ENCODE results near the gene FAM13A. TPM values are rescaled to one million over a fixed set of nuclear protein-coding genes. Genes with fewer than 3 reads are reported as not detected.

The FAM13A gene
- total RNA-seq, 1 donor from 2014 or later = 2.7 TPM

DNA sequence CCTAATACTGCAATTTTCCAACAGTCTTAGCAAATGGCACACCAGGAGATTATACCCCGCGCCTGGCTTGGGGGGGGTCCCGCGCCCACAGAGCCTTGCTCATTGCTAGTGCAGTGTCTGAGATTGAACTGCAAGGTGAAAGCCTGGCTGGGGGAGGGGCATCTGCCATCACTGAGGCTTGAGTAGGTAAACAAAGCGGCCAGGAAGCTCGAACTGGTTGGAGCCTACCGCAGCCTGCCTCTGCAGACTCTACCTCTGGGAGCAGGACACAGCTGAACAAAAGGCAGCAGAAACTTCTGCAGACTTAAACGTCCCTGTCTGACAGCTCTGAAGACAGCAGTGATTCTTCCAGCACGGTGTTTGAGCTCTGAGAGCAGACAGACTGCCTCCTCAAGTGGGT is 186.6 kb downstream of the FAM13A start:
- Mint-ChIP-seq H3K27me3 (peaks cover 25% of the 10 kb centered on the region), H3K27ac (no peak overlapping the region), H3K36me3 (ENCODE audit: low read depth) (no peaks in the 10 kb centered on the region), H3K4me1 (no peaks in the 10 kb centered on the region), H3K9me3 (no peaks in the 10 kb centered on the region), H3K4me3 (no peak overlapping the region)
- intact Hi-C loops (cut with micrococcal nuclease) = no loop called here
- ChIA-PET POLR2A (no interaction called here), CTCF (no interaction called here)
- TF ChIP-seq, protein P1, sequence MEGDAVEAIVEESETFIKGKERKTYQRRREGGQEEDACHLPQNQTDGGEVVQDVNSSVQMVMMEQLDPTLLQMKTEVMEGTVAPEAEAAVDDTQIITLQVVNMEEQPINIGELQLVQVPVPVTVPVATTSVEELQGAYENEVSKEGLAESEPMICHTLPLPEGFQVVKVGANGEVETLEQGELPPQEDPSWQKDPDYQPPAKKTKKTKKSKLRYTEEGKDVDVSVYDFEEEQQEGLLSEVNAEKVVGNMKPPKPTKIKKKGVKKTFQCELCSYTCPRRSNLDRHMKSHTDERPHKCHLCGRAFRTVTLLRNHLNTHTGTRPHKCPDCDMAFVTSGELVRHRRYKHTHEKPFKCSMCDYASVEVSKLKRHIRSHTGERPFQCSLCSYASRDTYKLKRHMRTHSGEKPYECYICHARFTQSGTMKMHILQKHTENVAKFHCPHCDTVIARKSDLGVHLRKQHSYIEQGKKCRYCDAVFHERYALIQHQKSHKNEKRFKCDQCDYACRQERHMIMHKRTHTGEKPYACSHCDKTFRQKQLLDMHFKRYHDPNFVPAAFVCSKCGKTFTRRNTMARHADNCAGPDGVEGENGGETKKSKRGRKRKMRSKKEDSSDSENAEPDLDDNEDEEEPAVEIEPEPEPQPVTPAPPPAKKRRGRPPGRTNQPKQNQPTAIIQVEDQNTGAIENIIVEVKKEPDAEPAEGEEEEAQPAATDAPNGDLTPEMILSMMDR (IDR thresholded peaks at IDR 0.05) = no peak
- DNase-seq = no peak
- ATAC-seq (ENCODE audit: low read depth) = no peak

GRCh38 chr4:88868510-88868909 is 188.5 kb downstream of the FAM13A start:
- Mint-ChIP-seq H3K36me3 (ENCODE audit: low read depth) (no peaks in the 10 kb centered on the region), H3K4me1 (no peaks in the 10 kb centered on the region), H3K4me3 (no peak overlapping the region), H3K9me3 (no peaks in the 10 kb centered on the region), H3K27me3 (peaks cover 25% of the 10 kb centered on the region), H3K27ac (no peak overlapping the region)
- CTCF ChIA-PET = no interaction called here
- TF ChIP-seq, protein P1 (IDR thresholded peaks at IDR 0.05) = no peak
- intact Hi-C loops (cut with micrococcal nuclease) = no loop called here
- ATAC-seq (ENCODE audit: low read depth) (no peak), DNase-seq (no peak)
- POLR2A ChIA-PET = no interaction called here

DNA sequence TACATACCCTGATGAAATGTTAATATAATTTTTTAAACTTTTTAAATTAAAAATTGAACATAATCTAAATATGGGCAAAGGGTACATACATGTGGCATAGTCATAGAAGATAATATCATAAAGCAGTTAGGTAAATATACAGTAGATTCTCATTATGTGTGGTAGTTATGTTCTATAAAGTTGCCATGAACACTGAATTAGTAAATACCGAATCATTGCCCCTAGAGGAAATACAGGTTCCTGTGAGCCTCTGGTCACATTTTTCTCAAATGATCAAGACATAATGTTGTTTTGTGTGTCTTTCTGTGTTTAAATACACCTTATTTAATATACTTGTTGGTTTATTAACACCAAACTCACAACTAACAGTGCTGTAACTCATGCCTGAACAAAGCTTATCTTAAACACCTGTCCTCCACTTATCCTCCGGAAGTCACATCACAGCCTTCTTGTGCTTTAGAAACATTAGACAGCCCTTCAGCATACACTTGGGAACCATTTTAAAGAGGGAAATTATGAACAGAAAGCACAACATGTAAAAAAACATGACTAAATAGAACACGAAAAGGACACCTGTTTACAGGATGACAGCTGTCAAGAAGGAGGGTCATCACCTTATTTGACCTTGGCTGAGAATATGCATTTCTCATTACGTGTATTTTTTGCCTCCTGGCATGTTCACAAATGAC is 190.0 kb downstream of the FAM13A start:
- ChIA-PET CTCF (no interaction called here), POLR2A (no interaction called here)
- DNase-seq (no peak), ATAC-seq (ENCODE audit: low read depth) (no peak)
- no peaks in the 10 kb centered on the region for H3K36me3 Mint-ChIP-seq (ENCODE audit: low read depth)
- no peaks in the 10 kb centered on the region for H3K9me3 Mint-ChIP-seq
- H3K27me3 Mint-ChIP-seq = peaks cover 16% of the 10 kb centered on the region
- H3K4me1 Mint-ChIP-seq = no peaks in the 10 kb centered on the region
- H3K27ac Mint-ChIP-seq = no peak overlapping the region
- no peak overlapping the region for H3K4me3 Mint-ChIP-seq
- TF ChIP-seq, protein P1 (IDR thresholded peaks at IDR 0.05) = no peak
- intact Hi-C loops (cut with micrococcal nuclease) = no loop called here

DNA sequence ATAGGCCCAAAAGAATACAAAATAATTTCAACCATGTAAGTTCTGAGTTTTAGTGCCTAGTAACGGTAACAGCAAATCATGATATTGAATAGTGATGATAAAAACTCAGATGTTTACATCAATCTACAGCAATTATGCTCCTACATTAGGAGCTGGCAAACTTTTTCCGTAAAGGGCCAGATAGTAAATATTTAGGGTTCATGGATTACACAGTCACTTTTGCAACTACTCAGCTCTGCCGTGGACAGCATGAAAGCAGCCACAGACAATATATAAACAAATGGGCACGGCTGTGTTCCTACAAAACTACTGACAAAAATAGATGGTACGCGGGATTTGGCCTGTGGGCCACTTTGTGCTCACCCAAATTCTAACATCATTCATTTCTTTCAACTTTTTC is 191.5 kb downstream of the FAM13A start:
- Mint-ChIP-seq H3K9me3 (no peaks in the 10 kb centered on the region), H3K27me3 (peaks cover 13% of the 10 kb centered on the region), H3K27ac (no peak overlapping the region), H3K4me3 (no peak overlapping the region), H3K4me1 (no peaks in the 10 kb centered on the region), H3K36me3 (ENCODE audit: low read depth) (no peaks in the 10 kb centered on the region)
- CTCF ChIA-PET = no interaction called here
- no peak for ATAC-seq (ENCODE audit: low read depth)
- TF ChIP-seq, protein P1 (IDR thresholded peaks at IDR 0.05) = no peak
- POLR2A ChIA-PET = no interaction called here
- no peak for DNase-seq
- intact Hi-C loops (cut with micrococcal nuclease) = no loop called here

DNA sequence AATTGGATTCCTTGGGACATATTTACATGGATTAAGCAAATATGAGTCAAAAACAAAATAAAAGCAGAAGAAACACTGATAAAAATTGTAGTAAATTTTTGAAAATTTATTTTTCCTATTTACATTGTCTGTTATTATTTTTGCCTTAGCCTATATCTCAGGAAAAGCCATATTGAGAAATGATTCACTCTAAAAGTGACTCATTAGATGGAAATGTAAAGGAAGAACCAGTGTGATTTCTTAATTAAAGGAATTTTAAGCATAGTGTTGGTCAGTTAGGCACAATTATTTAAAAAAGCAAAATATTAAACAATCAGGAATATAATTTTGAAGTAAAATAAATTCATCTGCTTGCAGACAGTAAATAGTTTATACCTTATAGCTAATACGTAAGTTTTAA is 191.9 kb downstream of the FAM13A start:
- DNase-seq = no peak
- CTCF ChIA-PET = no interaction called here
- no peak for ATAC-seq (ENCODE audit: low read depth)
- peaks cover 13% of the 10 kb centered on the region for H3K27me3 Mint-ChIP-seq
- no peak overlapping the region for H3K4me3 Mint-ChIP-seq
- no peak overlapping the region for H3K27ac Mint-ChIP-seq
- intact Hi-C loops (cut with micrococcal nuclease) = no loop called here
- no peaks in the 10 kb centered on the region for H3K36me3 Mint-ChIP-seq (ENCODE audit: low read depth)
- no peaks in the 10 kb centered on the region for H3K9me3 Mint-ChIP-seq
- POLR2A ChIA-PET = no interaction called here
- no peaks in the 10 kb centered on the region for H3K4me1 Mint-ChIP-seq
- TF ChIP-seq, protein P1 (IDR thresholded peaks at IDR 0.05) = no peak

Data from activated B cell treated with CpG ODN at 0.5 μM for 24 hours (primary cell).